ES-I3 (cell line): ENCODE measurements around the gene KLK1.
A peak's percentile ranks its signal among the peaks of the same experiment; 100 is the strongest.
"Not testable (repeated sequence)": the region's sequence is repeated elsewhere in the genome, so short reads cannot be mapped to it uniquely, and the experiment has no call there.

Experiments used
- H3K36me3 ChIP-seq: 2 replicates; pipeline ENCODE4 v1.6.1; 2013; ENCODE audit warnings: mild to moderate bottlenecking, low read length, control low read depth, moderate library complexity; ENCODE audit not compliant: insufficient read depth
- H3K4me1 ChIP-seq: 2 replicates; pipeline ENCODE4 v1.6.1; 2013; ENCODE audit warnings: mild to moderate bottlenecking, control low read depth, low read length; ENCODE audit not compliant: insufficient read depth
- H3K9ac ChIP-seq: 2 replicates; pipeline ENCODE4 v1.6.1; 2013; ENCODE audit warnings: low read depth, mild to moderate bottlenecking, low read length, moderate library complexity
- H3K9me3 ChIP-seq: 2 replicates; pipeline ENCODE4 v1.6.1; 2013; ENCODE audit warnings: mild to moderate bottlenecking, low read length, moderate library complexity; ENCODE audit not compliant: control insufficient read depth, insufficient read depth

Gene KLK1

DNA sequence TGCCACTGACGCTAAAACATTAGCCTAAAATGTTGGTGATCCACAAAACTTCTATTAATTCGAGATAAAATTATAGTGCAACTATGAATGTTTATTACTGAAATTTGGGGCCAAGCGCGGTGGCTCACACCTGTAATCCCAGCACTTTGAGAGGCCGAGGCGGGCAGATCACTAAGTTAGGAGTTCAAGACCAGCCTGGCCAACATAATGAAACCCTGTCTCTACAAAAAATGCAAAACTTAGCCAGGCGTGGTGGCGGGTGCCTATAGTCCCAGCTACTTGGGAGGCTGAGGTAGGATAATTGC is 39.8 kb downstream of the KLK1 start:
- H3K9ac ChIP-seq, H3K4me1 ChIP-seq, H3K9me3 ChIP-seq, H3K36me3 ChIP-seq: not testable (repeated sequence)

DNA sequence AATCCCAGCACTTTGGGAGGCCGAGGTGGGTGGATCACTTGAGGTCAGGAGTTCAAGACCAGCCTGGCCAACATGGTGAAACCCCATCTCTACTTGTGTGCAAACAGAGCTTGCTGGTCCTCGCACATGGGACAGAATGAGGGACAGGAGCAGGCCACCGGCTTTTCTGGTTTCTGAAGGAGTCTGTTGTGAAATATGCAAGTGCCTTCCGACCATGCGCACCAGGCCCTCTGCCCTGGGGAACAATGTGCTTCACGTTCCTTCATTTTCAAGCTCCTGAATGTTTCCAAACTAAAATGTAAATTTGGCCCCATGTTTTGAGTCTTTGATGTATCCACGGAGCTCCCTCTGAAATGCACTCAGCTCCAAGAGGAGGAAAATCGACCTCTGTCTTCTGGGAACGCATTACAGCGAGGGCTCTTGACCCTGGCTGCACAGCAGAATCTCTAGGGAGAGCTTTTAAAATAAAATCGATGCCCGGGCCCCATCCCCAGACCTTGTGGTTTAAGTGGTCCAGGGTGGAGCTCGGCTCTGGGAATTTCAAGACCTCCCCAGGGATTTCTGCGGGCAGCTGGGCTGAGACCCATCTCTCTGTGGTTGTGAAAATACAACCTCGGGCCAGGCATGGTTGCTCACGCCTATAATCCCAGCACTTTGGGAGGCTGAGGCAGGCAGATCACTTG is 42.7 kb downstream of the KLK1 start:
- H3K9me3 ChIP-seq = no peaks in the 10 kb centered on the region
- H3K4me1 ChIP-seq = peaks cover 8% of the 10 kb centered on the region; the same call in 1 of the 2 replicates
- no peaks in the 10 kb centered on the region for H3K36me3 ChIP-seq

DNA sequence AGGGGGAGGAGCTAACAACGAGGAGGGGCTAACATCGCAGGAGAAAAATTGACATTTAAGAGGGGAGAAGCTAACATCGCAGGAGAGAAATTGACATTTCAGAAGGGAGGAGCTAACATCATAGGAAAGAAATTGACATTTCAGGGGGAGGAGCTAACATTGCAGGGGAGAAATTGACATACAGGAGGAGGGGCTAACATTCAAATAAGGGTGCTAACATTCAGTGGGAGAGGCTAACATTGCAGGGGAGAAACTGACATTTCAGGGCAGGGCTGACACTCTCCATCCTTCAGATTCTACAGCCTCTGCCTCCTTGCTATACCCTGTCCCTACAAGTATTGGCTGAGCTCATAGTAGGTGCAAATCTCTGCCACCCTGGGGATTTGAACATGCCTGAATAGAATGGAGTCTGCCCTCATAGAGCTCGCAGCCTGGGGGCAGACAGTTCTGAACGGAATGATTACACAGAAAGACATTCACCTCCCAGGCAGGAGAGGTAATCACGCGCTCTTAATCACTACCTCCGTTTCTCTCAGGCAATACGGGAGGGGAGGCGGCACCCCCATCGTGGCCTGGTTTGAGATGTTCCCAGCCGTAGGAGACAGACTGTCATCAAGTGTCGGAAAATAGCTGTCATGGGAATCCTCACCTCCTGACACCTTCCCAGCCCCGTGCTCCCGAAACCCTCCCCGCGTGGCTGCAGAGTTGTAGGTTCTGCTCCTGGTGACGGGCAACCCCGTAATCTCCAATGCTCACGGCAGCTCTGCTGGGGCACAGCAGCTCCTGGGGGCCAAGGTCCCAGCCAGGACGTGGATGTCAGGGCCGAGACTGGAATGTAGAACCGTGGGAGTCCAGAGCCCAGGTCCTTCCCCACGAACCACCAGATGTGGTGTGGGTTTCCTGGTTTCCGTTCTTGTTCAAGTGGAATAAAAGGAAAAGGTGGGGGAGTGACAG is 43.8 kb downstream of the KLK1 start:
- no peak overlapping the region; the same call in 1 of the 2 replicates for H3K9ac ChIP-seq
- no peaks in the 10 kb centered on the region for H3K9me3 ChIP-seq
- H3K4me1 ChIP-seq = peaks cover 8% of the 10 kb centered on the region; the same call in 1 of the 2 replicates
- H3K36me3 ChIP-seq = no peaks in the 10 kb centered on the region

More for the DNA sequence above, 42.7 kb downstream of the KLK1 start:
- H3K9ac ChIP-seq = no peak overlapping the region

DNA sequence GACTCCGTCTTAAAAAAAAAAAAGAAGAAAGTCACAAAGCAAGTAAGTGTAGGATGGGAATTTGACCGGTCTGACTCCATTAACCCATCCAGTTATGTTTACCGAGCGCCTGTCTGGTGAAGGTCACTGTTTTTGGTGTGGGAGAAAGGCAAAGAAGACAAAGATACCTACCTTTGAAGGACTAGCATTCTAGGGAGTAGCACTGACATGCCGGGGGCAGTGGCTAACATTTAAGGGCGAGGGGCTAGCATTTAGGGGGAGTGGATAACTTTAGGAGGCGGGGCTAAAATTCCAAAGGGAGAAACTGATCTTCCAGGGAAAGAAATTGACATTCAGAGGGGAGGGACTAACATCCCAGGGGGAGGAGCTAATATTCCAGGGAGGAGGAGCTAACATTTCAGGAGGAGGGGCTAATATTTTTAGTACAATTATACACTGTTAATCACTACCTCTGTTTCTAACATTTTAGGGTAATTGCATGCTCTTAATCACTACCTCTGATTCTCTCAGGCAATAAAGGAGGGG is 44.6 kb downstream of the KLK1 start:
- Histone ChIP-seq H3K9ac (peak overlapping the region; percentile 30; the same call in 1 of the 2 replicates), H3K36me3 (no peaks in the 10 kb centered on the region), H3K4me1 (peaks cover 8% of the 10 kb centered on the region; the same call in 1 of the 2 replicates), H3K9me3 (no peaks in the 10 kb centered on the region)

DNA sequence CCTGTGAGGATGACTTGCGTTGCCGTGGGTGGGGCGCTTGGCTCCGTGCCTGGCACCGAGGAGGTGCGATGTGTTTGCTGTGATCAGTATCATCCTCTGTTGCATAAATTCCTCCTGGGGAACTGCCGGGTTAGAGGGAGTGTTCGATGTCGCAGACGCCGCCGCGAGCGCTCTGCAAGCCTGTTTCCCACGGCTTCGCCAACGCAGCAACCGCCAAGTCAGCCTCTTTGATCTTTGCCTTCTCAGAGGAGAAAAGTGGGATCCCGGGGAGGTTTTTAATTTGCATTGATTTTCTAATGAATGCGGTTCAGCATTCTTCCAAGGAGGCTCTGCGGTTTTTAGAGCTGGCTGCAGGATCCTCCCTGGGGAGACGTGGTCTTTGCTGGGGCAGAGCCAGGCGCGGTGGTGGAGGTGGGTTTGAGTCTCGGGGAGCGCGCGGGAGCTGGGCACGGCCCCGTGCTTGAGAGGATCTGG is 45.7 kb downstream of the KLK1 start:
- Histone ChIP-seq H3K36me3 (no peaks in the 10 kb centered on the region), H3K9me3 (no peaks in the 10 kb centered on the region), H3K9ac (peak overlapping the region; percentile 30; the same call in 1 of the 2 replicates), H3K4me1 (peaks cover 8% of the 10 kb centered on the region; the same call in 1 of the 2 replicates)

DNA sequence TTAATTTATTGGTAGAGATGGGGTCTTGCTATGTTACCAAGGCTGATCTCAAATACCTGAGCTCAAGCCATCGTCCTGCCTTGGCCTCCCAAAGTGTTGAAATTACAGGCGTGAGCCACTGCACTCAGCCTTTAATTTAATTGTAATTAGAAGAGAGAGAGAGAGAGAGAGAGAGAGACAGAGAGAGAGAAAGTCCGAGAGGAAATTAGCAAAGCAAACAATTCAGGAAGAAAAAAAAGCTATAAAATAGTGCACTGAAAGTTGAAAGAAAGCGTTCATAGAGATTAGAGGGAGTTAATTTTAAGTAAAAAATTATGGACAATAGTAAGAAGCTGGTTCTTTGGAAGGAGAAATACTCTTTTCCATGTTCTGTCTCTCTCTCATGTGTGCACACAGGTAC is 46.3 kb downstream of the KLK1 start:
- no peaks in the 10 kb centered on the region for H3K36me3 ChIP-seq
- H3K9me3 ChIP-seq = no peaks in the 10 kb centered on the region; the same call in 1 of the 2 replicates
- H3K9ac ChIP-seq = no peak overlapping the region
- H3K4me1 ChIP-seq = peaks cover 8% of the 10 kb centered on the region; the same call in 1 of the 2 replicates

DNA sequence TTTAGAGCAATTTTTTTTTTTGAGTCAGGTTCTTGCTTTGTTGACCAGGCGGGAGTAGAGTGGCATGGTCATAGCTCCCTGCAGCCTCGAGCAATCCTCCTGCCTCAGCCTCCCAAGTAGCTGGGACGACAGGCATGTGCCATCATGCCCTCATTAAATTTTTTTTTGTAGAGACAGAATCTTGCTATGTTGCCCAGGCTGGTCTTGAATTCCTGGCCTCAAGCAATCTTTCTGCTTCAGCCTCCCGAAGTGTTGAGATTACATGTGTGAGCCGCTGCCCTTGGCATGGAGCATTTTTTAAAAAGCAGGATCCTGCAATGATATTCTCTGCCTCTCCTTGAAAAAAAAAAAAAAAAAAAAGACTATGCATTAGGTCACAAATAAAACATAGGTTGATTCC is 47.5 kb downstream of the KLK1 start:
- H3K9me3 ChIP-seq = no peaks in the 10 kb centered on the region; the same call in 1 of the 2 replicates
- H3K4me1 ChIP-seq = peaks cover 8% of the 10 kb centered on the region; the same call in 1 of the 2 replicates
- H3K36me3 ChIP-seq = no peaks in the 10 kb centered on the region
- no peak overlapping the region for H3K9ac ChIP-seq

DNA sequence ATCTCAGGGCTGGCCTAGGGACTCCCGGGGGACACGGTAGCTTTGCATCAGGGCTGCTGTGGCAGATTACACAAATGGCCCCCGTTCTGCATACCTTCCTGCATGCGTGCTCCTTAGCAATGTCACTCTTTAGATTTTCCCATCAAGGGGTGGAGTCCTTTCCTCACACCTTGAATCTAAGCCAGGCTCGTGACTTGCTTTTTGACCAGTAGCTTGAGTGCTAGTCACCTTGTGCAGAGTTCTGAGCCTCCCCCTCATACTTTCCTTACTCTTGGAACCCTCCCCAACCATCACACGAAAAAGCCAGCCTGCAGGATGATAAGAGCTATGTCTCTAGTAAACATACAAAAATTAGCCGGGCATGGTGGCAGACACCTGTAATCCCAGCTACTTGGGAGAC is 50.1 kb downstream of the KLK1 start:
- not testable (repeated sequence) for H3K4me1 ChIP-seq, H3K9me3 ChIP-seq, H3K36me3 ChIP-seq, H3K9ac ChIP-seq

DNA sequence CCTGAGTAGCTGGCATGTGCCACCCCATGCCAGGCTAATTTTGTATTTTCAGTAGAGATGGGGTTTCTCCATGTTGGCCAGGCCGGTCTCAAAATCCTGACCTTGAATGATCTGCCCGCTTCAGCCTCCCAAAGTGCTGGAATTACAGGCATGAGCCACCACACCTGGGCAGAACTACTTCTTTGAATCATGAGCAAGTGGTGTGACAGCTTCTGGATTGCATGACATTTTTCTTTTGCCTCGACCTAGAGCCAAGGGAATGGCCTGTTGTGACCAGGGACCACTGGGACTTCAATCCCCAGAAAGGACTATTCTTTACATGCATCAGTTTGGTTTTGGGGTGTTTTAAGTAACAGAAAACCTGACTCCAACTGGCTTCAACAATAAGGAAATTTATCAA is 50.7 kb downstream of the KLK1 start:
- not testable (repeated sequence) for H3K9ac ChIP-seq, H3K9me3 ChIP-seq, H3K4me1 ChIP-seq, H3K36me3 ChIP-seq

DNA sequence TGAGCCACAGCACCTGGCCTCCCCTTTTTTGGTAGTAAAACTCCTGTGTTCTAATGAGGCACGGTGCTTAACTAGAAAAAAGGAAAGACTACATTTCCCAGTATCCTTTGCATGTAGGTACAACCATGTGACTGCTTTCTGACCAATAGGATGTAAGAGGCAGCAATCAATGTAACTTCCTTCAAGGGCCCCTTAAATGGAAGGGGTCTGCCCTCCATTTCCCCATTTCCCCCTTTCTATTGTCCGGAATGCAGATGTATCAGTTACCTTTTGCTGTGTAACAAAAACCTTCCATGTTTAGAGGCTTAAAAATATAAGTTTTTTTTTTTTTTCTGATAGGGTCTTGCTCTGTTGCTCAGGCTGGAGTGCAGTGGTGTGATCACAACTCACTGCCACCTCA is 51.1 kb downstream of the KLK1 start:
- Histone ChIP-seq H3K36me3 (no peaks in the 10 kb centered on the region), H3K9ac (no peak overlapping the region), H3K9me3 (no peaks in the 10 kb centered on the region; the same call in 1 of the 2 replicates), H3K4me1 (no peaks in the 10 kb centered on the region)

DNA sequence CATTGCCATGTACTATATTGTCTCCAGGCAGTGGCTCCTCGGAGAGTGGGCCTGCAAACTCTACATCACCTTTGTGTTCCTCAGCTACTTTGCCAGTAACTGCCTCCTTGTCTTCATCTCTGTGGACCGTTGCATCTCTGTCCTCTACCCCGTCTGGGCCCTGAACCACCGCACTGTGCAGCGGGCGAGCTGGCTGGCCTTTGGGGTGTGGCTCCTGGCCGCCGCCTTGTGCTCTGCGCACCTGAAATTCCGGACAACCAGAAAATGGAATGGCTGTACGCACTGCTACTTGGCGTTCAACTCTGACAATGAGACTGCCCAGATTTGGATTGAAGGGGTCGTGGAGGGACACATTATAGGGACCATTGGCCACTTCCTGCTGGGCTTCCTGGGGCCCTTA is 52.7 kb downstream of the KLK1 start:
- Histone ChIP-seq H3K4me1 (no peaks in the 10 kb centered on the region; the same call in 1 of the 2 replicates), H3K9ac (no peak overlapping the region), H3K36me3 (no peaks in the 10 kb centered on the region), H3K9me3 (no peaks in the 10 kb centered on the region; the same call in 1 of the 2 replicates)

DNA sequence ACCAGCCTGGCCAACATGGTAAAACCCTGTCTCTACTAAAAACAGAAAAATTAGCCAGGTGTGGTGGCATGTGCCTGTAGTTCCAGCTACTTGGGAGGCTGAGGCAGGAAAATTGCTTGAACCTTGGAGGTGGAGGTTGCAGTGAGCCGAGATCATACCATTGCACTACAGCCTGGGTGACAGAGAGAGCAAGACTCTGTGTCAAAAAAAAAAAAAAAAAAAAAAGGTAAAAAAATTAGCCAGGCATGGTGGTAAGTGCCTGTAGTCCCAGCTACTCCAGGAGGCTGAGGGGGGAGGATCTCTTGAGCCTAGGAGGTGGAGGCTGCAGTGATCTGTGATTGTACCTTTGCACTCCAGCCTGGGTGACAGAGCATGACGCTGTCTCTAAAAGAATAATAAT is 53.4 kb downstream of the KLK1 start, which contains the start of gene GPR32:
Gene GPR32, plus strand, starts transcription at position 301 of the 400 bp plus-strand sequence. CDS start 137 bp downstream, outside the sequence.
- not testable (repeated sequence) for H3K4me1 ChIP-seq, H3K36me3 ChIP-seq, H3K9ac ChIP-seq, H3K9me3 ChIP-seq
